ENCODE data around the gene CLNK.

The CLNK gene

DNA sequence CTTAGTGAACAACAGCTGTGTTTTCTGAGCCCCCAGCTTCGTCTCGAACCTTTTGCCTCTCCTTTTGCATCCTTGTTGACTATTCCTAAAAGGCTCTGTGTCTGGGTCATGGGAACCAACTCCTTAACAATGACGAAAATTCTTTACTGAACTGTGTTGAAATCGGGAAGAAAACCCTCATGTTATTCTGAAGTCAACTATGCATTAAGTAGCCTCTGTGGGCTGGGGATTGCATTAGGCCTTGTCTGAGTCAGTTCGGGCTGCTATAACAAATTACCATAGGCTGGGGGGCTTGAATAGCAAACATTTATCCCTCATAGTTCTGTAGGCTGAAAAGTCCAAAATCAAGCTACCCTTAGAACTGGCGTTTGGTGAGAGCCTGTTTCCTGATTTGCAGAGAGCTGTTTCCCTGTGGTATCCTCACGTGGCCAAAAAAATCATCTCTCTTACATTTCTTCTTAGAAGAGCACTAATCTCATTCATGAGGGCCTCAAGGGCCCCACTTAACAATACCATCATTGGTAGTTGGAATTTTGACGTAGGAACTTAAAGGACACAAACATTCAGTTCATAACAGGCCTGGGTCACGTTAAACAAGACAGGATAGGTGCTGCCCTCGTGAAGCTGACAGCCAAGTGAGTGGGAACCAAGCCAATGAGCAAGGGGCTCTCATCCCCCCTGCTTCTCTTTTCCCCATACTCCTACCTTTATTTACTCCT is 75.9 kb downstream of the CLNK start:
- no peak for DNase-seq

DNA sequence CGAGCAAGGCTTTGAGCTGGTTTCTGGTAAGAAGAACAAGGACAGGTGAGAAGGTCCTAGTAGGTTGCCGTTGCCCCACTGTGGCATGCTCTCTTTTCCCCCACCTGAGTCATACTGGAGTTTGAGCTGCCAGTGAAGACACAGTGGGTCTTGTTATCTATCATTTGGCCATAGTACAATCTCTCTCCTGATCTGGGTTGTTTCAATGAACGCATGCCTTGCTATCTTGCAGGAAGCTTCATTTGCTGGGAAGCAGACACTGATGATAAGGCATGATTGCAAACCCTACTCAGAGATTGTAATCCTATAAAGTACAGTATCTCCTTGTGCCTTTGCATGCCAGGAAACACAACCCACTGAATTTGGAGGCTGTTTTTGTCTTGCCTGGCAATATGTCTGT is 77.4 kb downstream of the CLNK start:
- no peak for DNase-seq

DNA sequence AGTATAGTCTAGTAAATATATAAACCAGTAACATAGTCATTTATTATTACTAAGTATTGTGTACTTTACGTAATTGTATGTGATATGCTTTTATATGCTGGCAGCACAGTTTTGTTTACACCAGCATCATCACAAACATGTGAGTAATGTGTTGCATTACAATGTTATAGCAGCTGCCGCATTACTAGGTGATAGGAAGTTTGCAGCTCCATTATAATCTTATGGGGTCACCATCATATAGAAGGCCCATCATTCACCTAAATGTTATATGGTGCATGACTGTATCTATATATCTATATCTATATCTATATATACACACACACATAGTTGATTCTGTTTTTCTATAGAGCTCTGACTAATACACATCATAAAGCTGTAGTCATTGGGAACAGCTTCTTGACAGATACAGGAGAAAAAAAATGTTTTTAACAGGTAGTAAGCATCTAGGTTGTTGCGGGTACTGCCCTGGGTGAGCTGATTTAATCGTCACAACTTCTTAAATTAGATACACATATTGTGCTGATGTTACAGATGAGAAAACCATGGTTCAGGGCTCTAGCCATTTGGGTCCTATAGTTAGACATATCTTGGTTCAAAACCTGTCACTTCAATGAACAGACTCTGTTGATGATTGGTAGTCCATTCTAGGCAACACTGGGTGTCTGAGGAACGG is 77.9 kb downstream of the CLNK start:
- DNase-seq: no peak

DNA sequence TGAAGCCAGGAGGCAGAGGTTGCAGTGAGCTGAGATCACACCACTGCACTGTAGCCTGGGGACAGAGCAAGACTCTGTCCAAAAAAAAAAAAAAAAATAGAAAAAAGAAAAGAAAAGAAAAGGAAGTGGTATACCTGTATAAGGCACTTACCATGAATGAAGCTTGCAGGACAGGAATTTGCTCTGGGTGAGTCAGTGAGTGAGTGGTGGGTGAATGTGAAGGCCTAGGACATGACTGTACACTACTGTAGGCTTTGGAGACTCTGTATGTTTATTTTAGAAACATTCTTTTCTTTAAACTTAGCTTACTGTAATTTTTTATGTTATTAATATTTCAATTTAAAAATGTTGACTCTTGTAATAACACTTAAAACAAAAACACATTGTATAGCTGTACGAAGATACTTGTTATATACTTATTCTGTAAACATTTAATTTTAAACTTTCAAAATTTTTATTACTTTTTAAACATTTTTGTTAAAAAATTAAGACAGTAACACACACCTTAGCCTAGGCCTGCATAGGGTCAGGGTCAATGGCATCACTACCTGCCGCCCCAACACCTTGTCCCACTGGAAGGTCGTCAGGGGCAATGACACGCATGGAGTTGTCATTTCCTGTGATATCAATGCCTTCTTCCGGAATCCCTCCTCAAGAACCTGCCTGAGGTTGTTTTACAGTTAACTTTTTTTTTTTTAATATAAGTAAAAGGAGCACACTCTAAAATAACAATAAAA is 78.7 kb downstream of the CLNK start:
- no peak for DNase-seq

DNA sequence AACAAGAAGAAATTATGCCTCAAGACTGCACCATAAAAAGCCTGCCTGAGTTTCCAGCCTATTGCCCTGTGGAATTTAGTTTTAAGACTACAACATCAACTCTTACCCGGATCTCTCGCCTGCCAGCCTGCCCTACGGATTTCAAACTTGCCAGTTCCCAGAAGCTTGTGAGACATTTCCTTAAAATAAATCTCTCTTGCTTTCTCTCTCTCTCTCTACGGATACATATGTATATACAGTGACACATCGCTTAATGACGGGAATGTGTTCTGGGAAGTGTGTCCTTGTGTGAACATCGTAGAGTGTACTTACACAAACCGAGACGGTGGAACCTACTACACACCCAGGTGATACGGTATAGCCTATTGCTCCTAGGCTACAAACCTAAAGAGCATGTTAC is 79.5 kb downstream of the CLNK start:
- DNase-seq: no peak

DNA sequence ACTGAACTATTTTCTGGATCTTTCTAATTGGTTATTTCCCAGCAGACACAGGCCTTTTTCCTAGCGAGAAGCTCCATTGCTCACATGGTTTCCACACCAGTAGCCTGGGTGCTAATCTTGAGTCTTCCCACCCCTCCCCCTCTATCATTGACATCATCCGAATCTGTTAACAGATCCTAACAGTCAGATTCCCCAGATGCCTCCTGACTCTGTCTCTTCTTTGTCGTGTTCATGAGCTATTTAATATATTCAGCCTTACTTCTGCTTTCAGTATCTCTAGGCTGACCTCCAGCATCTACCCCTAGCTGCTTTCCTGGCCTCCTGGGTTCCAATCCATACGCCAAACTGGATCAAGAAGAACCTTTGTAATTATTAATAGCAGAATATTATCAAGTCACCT is 85.0 kb downstream of the CLNK start:
- DNase-seq: no peak

DNA sequence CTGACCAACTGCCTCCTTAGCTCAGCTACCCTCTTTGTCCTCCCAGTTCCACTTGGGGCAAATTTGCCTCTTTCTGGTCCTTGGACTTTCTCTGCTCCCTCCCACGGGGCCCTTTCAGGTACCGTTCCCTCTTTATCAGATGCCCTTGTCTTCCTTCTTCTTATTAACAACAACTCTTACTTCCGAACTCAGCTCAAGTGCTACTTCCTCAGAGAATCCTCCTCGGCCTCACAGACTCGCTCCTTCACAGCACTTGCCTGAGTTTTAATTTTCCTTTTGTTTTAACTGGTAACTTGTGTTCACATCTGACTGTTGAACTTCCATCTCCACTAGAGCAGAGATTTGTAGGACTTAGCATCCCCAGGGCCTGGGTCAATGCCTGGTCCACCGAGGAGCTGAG is 85.7 kb downstream of the CLNK start:
- DNase-seq: no peak

DNA sequence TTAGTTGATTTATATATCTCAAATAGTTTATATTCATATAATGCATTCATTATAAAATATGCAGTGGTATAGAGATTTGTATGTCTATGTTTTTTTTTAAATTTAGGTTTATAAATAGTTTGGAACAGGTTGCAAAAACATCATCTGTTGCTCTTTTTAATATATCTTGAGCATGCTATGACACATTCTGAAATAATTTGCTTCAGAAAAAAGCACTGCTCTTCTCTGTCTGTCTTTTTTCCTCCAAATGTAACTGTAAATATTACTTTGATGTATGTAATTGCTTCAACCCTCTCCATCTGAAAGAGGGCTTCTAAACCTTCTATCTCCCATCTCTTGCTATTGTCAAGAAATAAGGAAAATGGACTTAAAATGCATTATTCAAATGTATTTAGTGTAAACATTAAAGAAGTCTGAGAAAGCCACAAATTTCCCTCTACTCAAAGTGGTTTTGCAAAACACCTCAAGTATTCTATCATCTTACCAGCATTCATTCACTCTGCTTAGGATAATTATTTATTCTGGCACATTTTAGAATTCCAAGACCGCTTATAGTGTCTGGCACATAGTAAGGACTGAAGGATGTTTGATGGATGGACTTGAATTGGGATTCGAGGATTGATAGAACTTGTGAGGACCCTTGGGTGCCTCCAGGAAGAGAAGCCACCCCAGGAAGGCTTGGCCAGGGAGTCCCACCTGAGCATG is 87.8 kb downstream of the CLNK start:
- DNase-seq: no peak

DNA sequence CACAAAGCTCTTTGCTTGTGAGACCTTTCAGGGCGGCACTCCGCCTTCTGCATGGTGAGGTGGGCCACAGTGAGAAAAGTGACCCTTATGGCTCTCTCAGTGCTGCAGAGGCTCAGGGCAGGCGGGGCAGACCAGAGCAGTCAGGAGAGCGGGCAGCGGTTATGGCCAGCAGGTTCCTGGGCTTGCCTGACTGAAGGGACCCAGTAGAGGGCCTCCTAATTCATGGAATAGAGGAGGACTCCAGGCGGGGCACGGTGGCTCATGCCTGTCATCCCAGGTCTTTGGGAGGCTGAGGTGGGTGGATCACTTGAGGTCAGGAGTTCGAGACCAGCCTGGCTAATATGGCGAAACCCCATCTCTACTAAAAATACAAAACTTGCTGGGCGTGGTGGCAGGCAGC is 91.4 kb downstream of the CLNK start:
- no peak for DNase-seq

DNA sequence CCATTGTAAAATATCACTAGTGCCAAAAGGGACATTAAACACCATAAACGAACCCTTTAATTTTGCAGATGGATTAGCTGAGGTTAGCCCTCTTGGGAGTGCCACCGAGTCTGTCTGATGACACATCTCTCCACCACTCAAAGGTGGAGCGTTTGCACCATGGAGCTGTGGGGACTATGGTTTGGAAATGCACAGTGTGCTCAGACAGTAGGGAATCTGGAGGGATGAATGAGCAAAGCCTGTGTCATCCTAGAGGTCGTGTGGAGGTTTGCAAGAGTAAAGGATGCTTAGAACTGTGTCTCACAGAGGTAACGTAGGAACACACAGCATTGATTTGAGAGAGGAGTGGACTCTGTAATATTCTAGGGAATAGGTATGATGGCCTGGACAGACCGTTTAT is 93.7 kb downstream of the CLNK start:
- DNase-seq: no peak

DNA sequence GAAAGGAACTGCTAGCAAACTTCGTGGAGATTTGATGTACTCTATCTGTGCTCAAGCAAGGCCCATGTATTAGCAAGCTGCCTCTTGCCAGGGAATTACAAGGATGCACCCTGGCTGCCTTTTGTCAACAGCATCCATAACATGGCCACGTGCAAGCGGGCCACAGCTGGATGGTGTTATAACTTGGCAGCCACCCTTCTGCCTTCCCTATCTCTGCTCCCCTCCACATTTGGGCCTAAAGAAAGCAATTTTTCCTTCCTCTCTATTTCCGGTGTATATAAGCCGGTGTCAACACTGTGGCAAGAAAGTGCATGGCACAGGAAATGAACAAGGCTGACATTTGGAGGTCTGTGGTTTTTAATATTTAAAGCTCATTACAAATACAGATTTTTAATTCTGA is 94.8 kb downstream of the CLNK start:
- DNase-seq: no peak

DNA sequence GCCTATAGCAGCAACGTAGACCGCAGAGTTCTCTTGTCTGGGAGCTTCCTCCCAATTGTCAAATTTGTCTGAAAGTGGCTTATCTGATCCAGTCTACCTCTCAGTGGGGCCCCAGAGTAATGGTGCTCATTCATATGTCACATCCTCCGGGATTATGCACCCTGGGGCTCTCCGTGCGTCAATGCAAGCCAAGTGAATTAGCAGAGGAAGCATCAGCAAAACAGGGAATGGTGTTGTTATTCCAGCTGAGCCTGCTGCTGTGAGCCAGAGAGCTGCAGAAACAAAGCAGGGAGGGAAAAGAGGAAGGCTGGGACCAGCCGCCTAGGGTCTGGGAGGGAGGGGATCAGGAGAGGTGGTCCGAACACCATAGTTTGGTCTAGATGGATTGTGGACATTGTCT is 95.2 kb downstream of the CLNK start:
- DNase-seq: no peak

DNA sequence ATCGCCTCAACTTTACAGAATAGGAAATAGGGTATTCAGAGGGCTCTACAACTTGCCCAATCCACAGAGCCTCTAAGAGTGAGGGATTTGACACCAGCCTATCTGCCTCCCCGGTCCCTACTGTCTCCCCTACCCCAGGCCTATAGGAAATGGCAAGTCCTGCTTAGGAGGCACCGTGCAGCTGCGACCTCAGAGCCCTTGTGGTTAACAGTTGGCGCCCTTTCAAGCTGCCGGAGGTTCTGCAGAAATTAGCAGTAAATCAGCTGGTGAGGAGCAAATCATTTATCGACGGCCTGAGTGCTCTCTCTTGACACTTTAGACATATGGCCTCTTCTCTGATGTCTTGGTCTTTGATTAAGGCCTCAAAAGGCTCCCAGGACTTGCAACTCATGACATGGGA is 96.9 kb downstream of the CLNK start:
- no peak for DNase-seq

DNA sequence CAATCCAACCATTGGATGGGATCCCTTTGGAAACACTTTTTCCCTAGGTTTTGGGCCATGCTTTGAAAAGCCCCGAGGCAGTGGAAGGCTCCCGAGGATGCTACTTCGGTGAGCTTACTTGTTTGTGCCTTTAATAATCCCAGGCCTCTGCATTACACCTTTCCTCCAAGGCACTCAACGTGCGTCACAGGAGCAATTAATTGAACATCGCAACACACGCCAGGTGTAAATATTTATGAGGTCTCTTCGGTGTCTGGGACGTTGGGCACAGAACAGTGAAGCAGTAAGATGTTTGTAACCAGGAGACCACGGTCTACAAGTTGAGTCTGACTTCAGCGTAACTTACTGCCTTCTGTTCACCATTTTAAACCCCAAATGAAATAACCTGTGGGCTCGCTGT is 97.3 kb downstream of the CLNK start:
- DNase-seq: no peak

DNA sequence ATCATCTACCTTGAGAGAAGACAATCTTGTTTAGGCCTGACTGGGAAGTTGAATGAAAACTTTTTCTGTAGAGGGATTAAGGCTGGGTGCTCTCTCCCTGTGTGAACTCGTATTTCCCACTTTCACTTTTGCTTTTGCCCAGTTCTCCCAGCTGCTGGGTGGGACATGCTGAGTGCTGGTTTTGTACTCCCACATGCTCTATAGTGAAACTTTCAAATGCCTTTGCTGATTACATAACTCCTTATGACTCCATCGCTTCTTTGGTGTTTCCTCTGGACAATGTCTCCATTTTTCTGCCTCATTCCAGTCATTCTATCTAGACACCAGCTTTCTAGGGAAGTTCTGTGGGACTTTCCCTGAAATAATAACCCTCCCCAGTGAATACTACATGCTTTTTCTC is 100.5 kb downstream of the CLNK start:
- DNase-seq: no peak

DNA sequence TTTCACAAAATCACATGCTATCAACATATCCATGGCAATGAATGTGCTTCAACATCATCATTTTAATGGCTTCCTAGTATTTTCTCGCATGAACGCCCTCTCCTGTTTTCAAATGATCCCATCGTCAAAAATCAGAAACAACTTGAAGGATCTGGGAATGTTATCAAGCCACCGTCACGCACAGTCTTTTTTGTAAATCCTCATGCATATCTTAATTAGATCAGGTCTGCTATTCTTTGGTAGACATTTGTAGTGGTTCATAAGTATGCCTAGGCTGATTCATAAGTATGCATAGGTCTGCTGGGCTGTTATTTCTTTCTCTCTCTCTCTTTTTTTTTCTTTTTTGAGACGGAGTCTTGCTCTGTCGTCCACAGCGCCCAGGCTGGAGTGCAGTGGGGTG is 101.6 kb downstream of the CLNK start:
- DNase-seq: no peak

DNA sequence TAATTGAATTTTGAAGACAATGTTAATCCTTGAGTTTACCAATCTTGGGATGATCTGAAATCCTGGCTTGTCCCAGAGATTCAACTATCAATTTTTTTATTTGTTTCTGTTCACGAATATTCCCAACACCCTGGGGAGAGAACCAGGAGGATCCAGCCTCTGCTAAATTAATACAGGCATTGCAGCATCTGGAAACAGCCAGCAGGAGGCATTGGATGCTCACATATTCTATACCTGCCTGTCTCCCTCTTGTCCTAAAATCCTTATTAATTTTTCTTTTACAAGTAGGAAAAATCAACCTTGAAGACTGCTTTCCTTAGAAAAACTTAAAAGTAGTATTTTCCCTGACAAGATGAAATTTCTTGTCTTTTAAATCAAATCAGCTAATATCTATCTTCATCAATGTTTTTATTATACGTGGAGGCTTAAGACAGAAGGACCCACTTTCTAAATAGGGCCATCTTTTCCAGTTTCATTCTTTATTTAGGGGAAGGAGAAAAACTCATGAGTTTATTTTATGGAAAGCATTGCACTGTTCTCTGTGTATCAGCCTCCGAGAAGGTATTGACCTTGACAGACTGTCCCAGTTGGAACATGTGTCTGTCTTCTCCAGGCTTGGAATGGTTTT is 102.4 kb downstream of the CLNK start:
- DNase-seq: peak; percentile 53

DNA sequence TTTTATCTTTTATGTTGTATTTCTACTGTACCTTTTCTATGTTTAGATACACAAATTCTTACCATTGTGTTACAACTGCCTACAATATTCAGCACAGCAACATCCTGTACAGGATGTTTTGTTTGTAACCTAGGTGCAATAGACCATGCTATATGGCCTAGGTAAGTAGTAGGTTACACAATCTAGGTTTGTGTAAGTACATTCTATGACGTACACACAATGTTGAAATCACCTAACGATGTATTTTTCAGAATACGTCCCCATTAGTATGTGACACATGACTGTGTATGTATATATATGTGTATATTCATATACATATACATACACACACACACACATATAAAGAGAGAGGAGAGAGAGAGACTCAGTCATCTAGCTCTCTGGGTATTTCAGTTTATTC is 103.5 kb downstream of the CLNK start:
- no peak for DNase-seq

DNA sequence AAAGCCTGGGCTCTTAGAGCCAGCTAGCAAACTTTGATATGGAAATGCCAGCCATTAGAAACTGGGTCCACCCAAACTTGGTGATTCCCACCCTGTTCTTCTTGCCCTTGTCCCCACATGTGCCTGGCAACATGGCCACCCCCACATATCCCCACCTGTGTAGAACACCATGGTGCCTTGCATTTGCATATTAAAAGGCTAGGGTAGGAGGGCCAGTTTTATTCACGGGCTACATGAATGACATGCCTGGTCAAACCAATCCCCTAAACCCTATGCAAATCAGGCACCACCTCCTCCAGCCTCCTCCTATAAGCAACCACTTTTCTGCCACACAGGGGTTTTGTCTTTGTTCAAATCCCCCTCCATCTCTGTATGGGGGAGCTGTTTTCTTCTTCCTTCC is 104.9 kb downstream of the CLNK start:
- no peak for DNase-seq

DNA sequence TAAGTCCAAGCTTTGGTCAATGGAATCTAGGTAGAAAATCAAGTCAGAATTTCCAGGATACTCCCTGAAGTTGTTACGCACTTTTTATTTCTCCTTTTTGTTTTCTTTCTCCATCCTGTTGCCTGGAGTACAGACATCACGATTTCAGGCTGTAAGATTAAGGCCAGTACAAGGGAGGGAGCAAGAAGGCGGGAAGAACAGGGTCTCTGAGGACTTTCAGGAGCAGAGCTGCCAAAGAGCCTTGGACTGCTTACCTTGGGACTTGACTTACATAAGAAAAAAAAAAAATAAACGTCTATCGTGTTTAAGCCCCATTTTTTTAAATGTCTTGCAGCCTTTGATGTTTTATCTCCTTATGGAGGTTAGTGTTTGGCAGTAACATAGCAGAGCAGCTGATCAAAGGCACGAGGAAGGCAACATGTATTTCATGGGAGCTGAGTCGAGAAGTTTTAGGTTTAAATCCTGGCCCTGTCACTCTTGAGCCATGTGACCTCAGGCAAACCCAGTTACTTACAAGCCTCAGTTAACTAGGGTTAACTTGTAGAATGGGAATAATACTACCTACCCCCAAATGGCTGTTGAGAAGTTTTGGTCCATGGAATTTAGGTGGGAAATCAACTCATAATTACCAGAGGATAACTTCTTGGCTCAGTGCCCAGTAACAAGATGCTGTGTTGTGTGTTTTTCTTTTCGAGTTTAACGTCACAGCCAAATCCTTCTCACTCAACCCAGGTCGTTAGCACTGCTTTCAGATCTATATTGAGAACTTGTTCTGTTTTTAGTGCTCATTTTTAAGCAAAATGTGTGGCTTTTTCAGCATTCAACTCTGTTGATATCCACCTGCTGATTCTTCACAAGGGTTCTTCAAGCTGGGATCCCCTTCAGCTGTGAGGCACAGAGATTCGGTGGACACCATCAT is 106.8 kb downstream of the CLNK start:
- no peak for DNase-seq

DNA sequence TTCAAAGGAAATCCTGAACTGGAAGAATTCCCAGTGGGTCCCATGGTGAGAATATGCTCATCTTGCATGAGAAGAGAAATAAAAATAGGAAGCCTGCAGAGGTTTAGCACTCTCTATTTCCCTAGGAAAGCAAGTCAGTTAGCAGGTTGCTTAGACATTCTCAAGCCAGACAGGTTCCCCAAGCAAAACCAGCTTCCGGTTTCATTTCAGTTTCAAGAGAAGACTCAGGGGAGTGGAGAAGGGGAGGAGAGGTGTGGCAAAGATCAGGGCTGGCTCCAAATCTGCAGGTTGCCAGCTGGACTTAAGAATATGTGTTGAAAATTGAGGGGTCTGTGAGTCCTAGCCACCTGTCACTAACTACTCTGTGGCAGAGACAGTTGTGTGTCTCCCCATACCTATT is 107.5 kb downstream of the CLNK start:
- DNase-seq: no peak

DNA sequence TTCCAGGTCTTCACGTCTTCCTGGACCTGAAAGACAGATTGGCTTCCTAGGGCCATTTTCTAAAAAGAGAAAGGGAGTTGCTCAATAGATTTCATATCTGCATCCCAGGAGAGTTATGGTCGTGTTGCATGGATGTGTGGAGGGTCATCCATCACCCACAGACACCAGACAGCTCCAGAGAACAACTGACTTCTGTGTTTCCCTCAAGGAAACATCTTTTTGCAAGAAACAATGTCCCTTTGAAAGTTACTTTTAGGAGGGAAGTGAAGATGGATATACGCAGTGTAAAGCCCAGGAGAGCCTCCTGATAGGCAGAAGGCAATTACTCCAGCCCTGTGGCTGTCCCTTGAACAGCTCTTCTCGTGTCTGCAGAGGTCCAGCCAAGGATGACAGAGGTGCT is 108.3 kb downstream of the CLNK start:
- DNase-seq: no peak

Data from right forelimb (tissue), 1 donor.